VCaP (cell line): ENCODE measurements around the gene KDM4B.

ENCODE experiments used
- H3K27ac ChIP-seq: fragments of 450-650 bp; 2 replicates; pipeline ENCODE4 v1.5.1; 2017
- CTCF ChIP-seq: fragments of 450-650 bp; conservative IDR thresholded peaks from 2 replicates; pipeline ENCODE4 v1.5.1; 2017; ENCODE audit warnings: mild to moderate bottlenecking, moderate library complexity

The KDM4B gene

GRCh38 chr19:5119297-5119998 lies 150.5 kb downstream of the KDM4B start:
- no peak for TF ChIP-seq CTCF
- H3K27ac ChIP-seq: no peak overlapping the region

GRCh38 chr19:5120321-5120720 lies 151.4 kb downstream of the KDM4B start:
- H3K27ac ChIP-seq: no peak overlapping the region
- no peak for TF ChIP-seq CTCF

GRCh38 chr19:5120833-5121232 lies 151.9 kb downstream of the KDM4B start:
- no peak for TF ChIP-seq CTCF
- H3K27ac ChIP-seq: no peak overlapping the region

GRCh38 chr19:5121266-5122120 lies 152.6 kb downstream of the KDM4B start:
- H3K27ac ChIP-seq: no peak overlapping the region
- TF ChIP-seq CTCF: no peak

- TF ChIP-seq CTCF: no peak
- no peak overlapping the region for H3K27ac ChIP-seq
These were observed 153.1 kb downstream of the KDM4B start for GRCh38 chr19:5122121-5122400.

GRCh38 chr19:5122671-5123409 lies 153.9 kb downstream of the KDM4B start:
- no peak overlapping the region for H3K27ac ChIP-seq
- TF ChIP-seq CTCF: no peak

- no peak for TF ChIP-seq CTCF
- no peak overlapping the region for H3K27ac ChIP-seq
These were observed 154.7 kb downstream of the KDM4B start for GRCh38 chr19:5123646-5124045.
